Keratinocyte (primary cell): ENCODE results near the gene NT5DC4. TPM values are rescaled to one million over a fixed set of nuclear protein-coding genes. Genes with fewer than 3 reads are reported as not detected.

ENCODE experiments used
- DNase-seq: peaks from one replicate; pipeline ENCODE4 v3.0.0-alpha.2; 2011; ENCODE audit warnings: low read depth, missing footprints, low spot score
- FAIRE-seq: peaks from 2 replicates; lab custom pipeline; 2011; peaks lifted over from hg19 to GRCh38; lab: Jason Lieb, UNC
- H2AFZ ChIP-seq: 2 replicates; pipeline ENCODE4 v1.6.0; 2012; ENCODE audit warnings: low read length, control low read depth, inconsistent platforms; ENCODE audit not compliant: control insufficient read depth
- H3K27ac ChIP-seq: 2 replicates; pipeline ENCODE4 v1.5.1; 2011; ENCODE audit warnings: low read length; ENCODE audit not compliant: control insufficient read depth, insufficient read depth
- H3K27me3 ChIP-seq: 3 replicates; pipeline ENCODE4 v1.6.0; 2011; ENCODE audit warnings: low read length; ENCODE audit not compliant: control insufficient read depth, insufficient read depth; ENCODE audit errors: extremely low read depth
- H3K36me3 ChIP-seq, 2 experiments: 2 replicates in 1 of 2; 3 replicates in 1 of 2; pipeline ENCODE4 v1.5.1; 2011; ENCODE audit warnings: low read length in 2 of 2, mild to moderate bottlenecking in 1 of 2; ENCODE audit not compliant: control insufficient read depth in 2 of 2, insufficient read depth in 2 of 2; ENCODE audit errors: extremely low read depth in 1 of 2
- H3K4me1 ChIP-seq: 3 replicates; pipeline ENCODE4 v1.5.1; 2011; ENCODE audit warnings: low read length; ENCODE audit not compliant: control insufficient read depth, insufficient read depth; ENCODE audit errors: extremely low read depth
- H3K4me2 ChIP-seq: 3 replicates; pipeline ENCODE4 v1.6.0; 2011; ENCODE audit warnings: low read depth, low read length; ENCODE audit not compliant: control insufficient read depth, insufficient read depth; ENCODE audit errors: extremely low read depth
- H3K4me3 ChIP-seq, 3 experiments: fragments of 200-600 bp in 1 of 3; sonication (generic) in 1 of 3; 2 replicates in 2 of 3; 3 replicates in 1 of 3; pipeline ENCODE4 v1.5.1; 2011 to 2016; ENCODE audit warnings: low read length in 3 of 3, mild to moderate bottlenecking in 3 of 3, control low read depth in 2 of 3, inconsistent platforms in 1 of 3, low read depth in 1 of 3, mixed read lengths in 1 of 3, mixed run types in 1 of 3, moderate library complexity in 1 of 3; ENCODE audit not compliant: control insufficient read depth in 2 of 3, insufficient read depth in 2 of 3; ENCODE audit errors: extremely low read depth in 1 of 3
- H3K79me2 ChIP-seq: 2 replicates; pipeline ENCODE4 v1.6.0; 2012; ENCODE audit warnings: low read length; ENCODE audit not compliant: control insufficient read depth, insufficient read depth
- H3K9ac ChIP-seq: 3 replicates; pipeline ENCODE4 v1.6.0; 2011; ENCODE audit warnings: low read length; ENCODE audit not compliant: control insufficient read depth, insufficient read depth; ENCODE audit errors: extremely low read depth
- H3K9me1 ChIP-seq: 3 replicates; pipeline ENCODE4 v1.6.0; 2011; ENCODE audit warnings: low read length; ENCODE audit not compliant: control insufficient read depth, insufficient read depth; ENCODE audit errors: extremely low read depth
- H3K9me3 ChIP-seq: 2 replicates; pipeline ENCODE4 v1.5.1; 2012; ENCODE audit warnings: low read depth, low read length; ENCODE audit not compliant: control insufficient read depth
- H4K20me1 ChIP-seq: 3 replicates; pipeline ENCODE4 v1.6.0; 2011; ENCODE audit warnings: low read length; ENCODE audit not compliant: control insufficient read depth, insufficient read depth; ENCODE audit errors: extremely low read depth
- CTCF ChIP-seq, 3 experiments: IDR thresholded peaks in 1 of 3; conservative IDR thresholded peaks in 1 of 3; optimal IDR thresholded peaks in 1 of 3; 2 replicates in 2 of 3; 3 replicates in 1 of 3; pipeline versions ENCODE3 to v1.5.1; 2011; ENCODE audit warnings: low read length in 3 of 3, mild to moderate bottlenecking in 3 of 3, moderate library complexity in 2 of 3, control low read depth in 1 of 3, inconsistent platforms in 1 of 3; ENCODE audit not compliant: insufficient read depth in 2 of 3; ENCODE audit errors: extremely low read depth in 1 of 3
- EZH2 ChIP-seq: IDR thresholded peaks from one replicate; pipeline ENCODE4 v1.6.1; 2012; ENCODE audit warnings: inconsistent platforms, mild to moderate bottlenecking, low read length, moderate library complexity
- dilution Hi-C: fragments of 300-500 bp; cut with MboI; formaldehyde crosslinking; loops from one replicate; pipeline ENCODE4 v1.7.0; 2020; ENCODE audit warnings: low sequenced_read_pairs; ENCODE audit not compliant: extremely low pct_ligation_motif_present
- polyA plus RNA-seq, 5 experiments: library from polyadenylated mRNA; depleted of rRNA in 3 of 5; stranded (reverse) in 3 of 5; stranded (forward) in 1 of 5; unstranded in 1 of 5; fragments of >200 nt; gene quantifications; 1 replicate in 1 of 5; 2 replicates in 3 of 5; 3 replicates in 1 of 5; pipeline versions ENCODE4 v1.2.1 to v1.2.3, GENCODE V29; 2011 to 2012; ENCODE audit warnings: missing spikeins in 2 of 5, low read depth in 1 of 5, low replicate concordance in 1 of 5

The NT5DC4 gene
- polyA plus RNA-seq, 1 donor (not counting 4 experiments of a cell fraction or from before 2014, with no cell fraction given), result 1.00 TPM

GRCh38 chr2:112713585-112713925, 7.3 kb upstream of the NT5DC4 start:
- no peak for FAIRE-seq
- H3K79me2 ChIP-seq, result no peaks in the 10 kb centered on the region
- DNase-seq, result no peak
- no peak overlapping the region for H3K4me3 ChIP-seq
- no peaks in the 10 kb centered on the region for H3K27me3 ChIP-seq
- H3K9ac ChIP-seq, result no peak overlapping the region
- H4K20me1 ChIP-seq, result no peaks in the 10 kb centered on the region
- TF ChIP-seq EZH2, result no peak
- no peak for TF ChIP-seq CTCF (optimal IDR thresholded peaks at IDR 0.05 in 1 of 3, IDR thresholded peaks at IDR 0.05 in 1 of 3, conservative IDR thresholded peaks at IDR 0.05 in 1 of 3; ENCODE audit: extremely low read depth in 1 of 3, insufficient read depth in 2 of 3, low read length in 3 of 3)
- peaks cover 21% of the 10 kb centered on the region for H3K4me1 ChIP-seq
- no peak overlapping the region for H2AFZ ChIP-seq
- H3K27ac ChIP-seq, result no peak overlapping the region
- H3K9me1 ChIP-seq, result no peaks in the 10 kb centered on the region
- H3K9me3 ChIP-seq, result no peaks in the 10 kb centered on the region
- H3K4me2 ChIP-seq, result no peak overlapping the region
- no peaks in the 10 kb centered on the region for H3K36me3 ChIP-seq
- dilution Hi-C loops, result no loop called here

DNA sequence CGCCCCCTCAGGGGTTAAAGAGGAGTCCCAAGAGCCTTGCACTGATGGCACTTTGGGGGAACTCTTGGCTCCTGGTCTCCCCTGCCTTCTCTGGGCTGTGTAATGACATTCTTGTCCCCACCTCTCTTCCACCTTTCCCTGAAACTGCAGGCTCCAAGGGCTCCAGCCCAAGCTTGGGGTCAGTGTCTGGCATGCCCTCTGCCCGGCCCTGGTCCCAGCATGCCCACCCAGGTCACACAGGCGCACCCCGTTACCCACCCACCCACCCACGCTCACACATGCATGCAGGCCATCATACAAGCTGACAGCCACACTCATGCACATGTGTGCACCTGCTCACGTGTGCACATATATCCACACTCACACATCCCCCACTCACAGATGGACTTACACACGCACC, 6.9 kb upstream of the NT5DC4 start:
- H3K9ac ChIP-seq, result no peak overlapping the region
- H2AFZ ChIP-seq, result no peak overlapping the region

More for the DNA sequence above, 6.9 kb upstream of the NT5DC4 start:
- DNase-seq, result no peak
- TF ChIP-seq CTCF (optimal IDR thresholded peaks at IDR 0.05 in 1 of 3, IDR thresholded peaks at IDR 0.05 in 1 of 3, conservative IDR thresholded peaks at IDR 0.05 in 1 of 3; ENCODE audit: extremely low read depth in 1 of 3, insufficient read depth in 2 of 3, low read length in 3 of 3) (no peak), EZH2 (no peak)
- FAIRE-seq, result no peak
- no peaks in the 10 kb centered on the region for H3K9me3 ChIP-seq
- H3K4me3 ChIP-seq, result no peak overlapping the region
- H3K27ac ChIP-seq, result no peak overlapping the region
- H3K79me2 ChIP-seq, result no peaks in the 10 kb centered on the region
- dilution Hi-C loops, result no loop called here
- no peaks in the 10 kb centered on the region for H3K9me1 ChIP-seq
- H4K20me1 ChIP-seq, result no peaks in the 10 kb centered on the region
- no peaks in the 10 kb centered on the region for H3K36me3 ChIP-seq
- H3K4me2 ChIP-seq, result no peak overlapping the region
- H3K4me1 ChIP-seq, result peaks cover 21% of the 10 kb centered on the region
- no peaks in the 10 kb centered on the region for H3K27me3 ChIP-seq
